Loucy (cell line): ENCODE measurements around the gene SENP2.

Experiments
- CTCF ChIP-seq: fragments of 200-600 bp; sonication (generic); conservative IDR thresholded peaks from 2 replicates; pipeline ENCODE4 v1.5.1; 2014; ENCODE audit warnings: mild to moderate bottlenecking, antibody characterized with exemption, low read length
- EZH2phosphoT487 ChIP-seq: fragments of 200-600 bp; IDR thresholded peaks from 2 replicates; pipeline ENCODE4 v1.6.1; 2018; ENCODE audit warnings: antibody characterized with exemption, mild to moderate bottlenecking, moderate library complexity, borderline replicate concordance

- TF ChIP-seq CTCF = no peak
- TF ChIP-seq EZH2phosphoT487 = no peak
These were observed 2.2 kb upstream of the SENP2 start for GRCh38 chr3:185583925-185584324.
